Measurements from ENCODE around the gene SLC7A14.
A peak's percentile ranks its signal among the peaks of the same experiment; 100 is the strongest.

Gene SLC7A14

DNA sequence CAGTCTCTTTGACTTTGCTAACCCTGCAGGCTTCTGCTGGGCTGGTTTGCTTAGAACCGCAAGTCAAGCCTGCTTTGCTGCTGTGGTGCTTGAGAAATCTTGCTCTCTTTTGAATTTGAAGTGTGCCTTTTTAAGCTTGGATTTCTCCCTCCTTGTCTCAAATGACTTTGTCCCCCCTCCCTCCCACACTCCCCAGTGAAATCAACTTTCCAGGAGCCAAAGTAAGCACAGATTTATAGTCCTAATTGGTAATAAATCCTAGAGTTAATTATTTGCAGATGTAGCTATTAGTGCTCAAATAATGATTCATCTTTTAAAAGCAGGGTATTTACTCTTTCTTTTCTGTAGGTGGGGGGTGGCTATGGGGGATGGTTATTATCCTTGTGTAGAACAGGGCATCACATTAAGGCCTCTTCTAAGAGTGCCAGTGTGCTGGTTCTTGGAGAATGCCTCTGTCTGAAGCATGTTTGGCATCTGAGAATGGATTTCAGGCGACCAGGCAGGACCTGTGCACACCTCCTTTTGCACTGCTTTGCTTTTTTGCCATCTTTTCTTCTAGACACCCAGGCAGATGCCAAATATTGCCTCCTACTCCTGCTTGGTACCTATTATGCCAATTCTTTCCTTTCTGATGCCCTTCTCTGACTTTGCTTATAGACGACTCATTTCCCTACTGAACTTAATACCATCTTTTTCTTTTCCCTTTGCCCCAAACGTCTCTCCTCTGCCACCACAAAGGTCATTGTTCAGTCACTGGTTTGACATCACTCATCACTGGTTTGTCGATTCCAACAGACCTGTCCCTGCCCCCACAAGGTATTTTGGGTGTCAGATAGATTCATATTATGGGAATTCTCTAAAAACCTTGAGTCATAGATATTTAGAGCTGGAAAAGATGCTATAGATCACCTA lies 116.5 kb downstream of the SLC7A14 start:
- DNase-seq = no peak

DNA sequence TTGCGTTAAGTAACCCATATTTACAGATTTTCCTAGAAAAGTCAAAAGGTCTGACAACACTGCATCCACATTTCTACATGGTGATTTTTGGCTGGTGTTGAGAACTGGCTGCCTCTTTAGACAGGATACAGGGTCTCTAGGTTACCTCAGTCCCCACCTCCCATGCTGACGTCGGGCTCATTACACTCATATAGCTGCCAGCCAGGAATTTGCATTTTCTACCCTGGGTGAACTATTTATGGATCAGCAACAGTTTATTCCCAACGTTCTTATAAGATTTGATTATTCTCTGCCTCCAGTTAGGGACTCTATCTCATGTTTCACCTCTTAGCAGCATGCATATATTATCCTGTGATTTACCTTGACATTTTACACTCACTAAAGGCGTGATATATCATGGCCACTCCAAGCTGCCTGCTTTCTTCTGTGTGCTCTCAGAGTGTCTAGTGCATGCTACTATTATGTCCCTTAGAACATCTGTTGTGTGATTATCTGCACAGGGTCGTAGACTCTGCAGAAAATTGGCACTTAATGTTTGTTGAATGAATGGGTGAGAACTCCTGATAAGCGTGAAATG lies 118.2 kb downstream of the SLC7A14 start:
- DNase-seq = no peak

DNA sequence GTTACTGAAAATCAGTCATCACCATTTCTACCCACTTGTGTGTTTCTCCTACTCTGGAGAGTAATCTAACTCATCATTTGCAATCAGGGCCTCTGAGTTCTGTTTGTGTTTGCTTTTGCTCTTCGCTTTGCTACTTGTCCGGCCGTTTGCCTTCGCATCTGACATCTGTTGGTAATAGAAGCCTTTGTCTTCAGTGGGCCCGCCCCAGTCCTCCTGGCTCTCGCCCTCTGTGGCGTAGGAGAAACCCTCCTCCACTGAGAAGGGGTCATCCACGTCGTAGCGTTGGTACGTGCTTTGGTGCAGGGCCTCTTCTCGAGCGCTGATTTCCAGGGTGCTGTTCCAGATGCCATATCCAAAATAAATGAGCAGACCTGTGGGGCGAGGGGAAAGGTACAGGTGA lies 118.9 kb downstream of the SLC7A14 start:
- DNase-seq = no peak

DNA sequence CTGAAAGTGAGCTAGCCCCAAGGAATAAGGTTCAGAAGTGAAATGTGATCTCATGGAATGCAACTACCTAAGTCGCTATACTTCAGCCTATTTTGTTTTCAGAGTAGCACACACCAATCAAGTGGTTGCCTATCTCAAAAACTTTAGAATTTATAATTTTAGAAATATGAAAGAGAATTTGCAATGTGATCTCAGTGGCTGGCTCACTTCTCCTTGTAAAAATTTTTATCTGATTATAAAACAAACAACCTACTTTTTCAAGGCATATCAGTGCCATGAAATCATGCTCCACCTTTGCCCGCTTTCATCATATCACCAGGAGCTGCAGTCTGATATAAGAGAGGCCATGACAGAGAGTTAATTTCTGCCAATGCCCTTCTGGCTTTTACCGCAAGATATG lies 119.9 kb downstream of the SLC7A14 start:
- DNase-seq = no peak

DNA sequence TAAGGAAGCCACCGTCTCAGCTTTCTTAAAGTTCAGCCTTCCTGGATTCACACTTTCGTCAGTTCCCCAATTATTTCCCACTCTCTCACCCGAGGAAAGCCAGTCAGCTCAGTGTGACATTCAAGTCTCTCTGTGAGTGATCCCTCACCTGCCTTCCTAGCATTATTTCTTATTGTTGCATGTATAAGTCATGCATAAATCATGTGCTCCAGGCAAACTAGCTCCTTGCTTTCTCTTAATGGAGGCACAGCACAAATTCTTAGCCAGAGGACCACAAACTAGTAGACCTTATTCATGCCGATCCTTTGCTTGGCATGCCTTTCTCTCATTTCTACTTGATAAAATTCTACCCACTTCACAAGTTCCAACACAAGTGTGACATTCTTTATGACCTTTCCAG lies 122.9 kb downstream of the SLC7A14 start:
- DNase-seq = no peak

DNA sequence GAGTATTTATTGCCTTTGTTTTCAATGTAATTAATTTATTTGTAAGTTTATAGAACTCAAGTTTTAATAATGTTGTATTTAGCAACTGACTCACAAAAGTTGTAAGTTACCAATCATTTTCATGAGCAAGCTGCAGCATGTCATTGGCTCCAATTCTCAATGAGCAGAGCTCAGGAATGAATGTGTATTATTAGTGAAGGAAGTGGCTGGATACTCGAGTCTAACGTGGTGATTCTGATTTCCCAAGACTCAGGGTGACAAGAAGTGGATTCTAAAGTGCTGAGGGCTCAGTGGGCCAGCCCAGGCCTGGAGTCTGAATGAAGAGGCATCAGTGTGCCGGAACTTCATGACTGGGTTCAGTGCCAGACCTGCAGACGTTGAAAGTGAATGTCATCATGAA lies 127.6 kb downstream of the SLC7A14 start:
- no peak for DNase-seq

DNA sequence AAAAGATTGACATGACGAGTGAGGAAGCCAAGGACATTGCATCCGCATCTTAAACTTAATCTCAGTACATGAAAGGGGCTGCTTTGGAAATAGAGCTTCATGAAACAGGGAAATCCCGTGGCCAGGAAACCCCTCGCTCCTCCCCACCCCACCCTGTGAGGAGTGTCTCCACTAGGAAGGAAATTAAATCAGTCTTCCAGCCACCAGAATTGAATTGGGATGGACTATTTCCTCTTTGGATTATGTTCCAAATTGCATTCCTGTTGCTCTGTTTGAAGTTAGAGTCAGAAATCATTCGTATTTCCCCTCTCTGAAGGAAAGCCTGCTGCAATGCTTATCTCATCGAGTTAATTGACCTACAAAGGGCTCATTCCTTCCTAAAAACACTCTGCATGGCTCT lies 131.4 kb downstream of the SLC7A14 start:
- no peak for DNase-seq

DNA sequence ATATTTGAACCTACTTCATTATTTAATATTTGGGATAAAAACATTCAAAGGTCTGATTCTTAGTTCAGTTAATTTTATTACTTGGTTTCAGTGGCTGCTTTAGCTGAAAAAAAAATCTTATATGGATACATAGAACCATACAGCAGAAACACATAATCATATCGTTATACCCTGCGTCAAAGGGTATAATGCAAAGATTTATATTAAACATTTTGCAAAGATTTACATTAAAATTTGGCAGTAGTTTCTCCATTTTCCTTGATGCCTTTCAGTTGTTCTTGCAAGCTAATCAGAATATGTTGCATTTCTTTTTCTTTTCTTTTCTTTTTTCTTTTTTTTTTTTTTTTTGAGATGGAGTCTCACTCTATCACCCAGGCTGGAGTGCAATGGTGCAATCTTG lies 135.8 kb downstream of the SLC7A14 start:
- no peak for DNase-seq

DNA sequence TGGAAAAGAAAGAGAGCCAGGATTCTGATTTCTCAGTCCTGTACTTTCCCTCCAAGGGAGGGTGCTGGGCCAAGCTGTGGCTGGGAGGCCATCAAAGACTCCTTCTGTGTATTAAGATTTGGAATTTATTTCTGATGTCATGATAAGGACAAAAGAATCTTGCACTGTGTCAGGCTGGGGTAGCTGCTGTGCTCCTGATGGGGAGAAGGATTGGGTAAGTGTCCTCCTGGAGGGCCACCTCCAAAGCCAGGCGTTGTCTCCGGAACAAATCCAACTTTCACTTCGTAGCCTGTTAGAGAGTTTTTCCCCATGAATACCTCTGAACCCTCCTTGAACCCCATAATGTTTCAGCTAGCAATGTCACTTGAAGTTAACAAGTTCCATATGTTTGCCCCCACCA lies 137.3 kb downstream of the SLC7A14 start:
- DNase-seq = no peak

DNA sequence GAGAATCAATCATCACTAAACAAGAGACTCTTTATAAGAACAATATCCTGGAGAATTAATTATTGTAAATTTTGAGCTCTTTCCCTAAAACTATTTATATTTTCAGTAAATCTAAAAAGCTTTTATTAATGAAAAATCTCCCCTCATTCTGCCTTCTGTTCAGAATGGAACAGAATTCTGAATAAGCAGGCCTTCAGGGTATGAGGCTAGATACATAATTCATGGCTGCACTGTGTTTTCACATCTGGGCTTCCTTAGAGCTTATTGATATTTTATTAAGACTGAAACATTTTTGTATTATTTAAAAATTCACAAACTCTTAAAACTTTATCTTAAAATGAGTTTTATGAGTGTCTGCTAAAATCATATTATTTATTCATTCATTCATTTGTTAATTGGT lies 142.4 kb downstream of the SLC7A14 start:
- DNase-seq = no peak

DNA sequence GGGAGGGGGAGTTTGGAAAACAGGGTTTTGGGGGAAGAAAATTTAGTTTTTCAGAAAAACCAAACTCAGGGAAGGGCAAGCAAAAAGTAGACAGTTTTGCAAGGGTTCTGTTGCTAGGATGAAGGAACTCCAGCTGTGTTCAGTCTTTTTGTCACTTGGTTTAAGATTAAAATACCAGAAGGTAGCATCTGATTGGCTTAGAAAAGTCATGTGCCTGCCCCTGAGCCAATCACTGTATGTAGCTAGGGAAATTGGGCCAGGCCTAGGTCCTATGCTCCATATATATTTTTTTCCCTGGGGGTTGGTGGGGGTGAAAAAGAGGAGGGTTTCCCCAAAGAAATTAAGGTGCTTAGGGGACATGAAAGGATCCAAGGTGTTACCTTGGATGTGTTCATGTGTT lies 142.9 kb downstream of the SLC7A14 start:
- DNase-seq = no peak

DNA sequence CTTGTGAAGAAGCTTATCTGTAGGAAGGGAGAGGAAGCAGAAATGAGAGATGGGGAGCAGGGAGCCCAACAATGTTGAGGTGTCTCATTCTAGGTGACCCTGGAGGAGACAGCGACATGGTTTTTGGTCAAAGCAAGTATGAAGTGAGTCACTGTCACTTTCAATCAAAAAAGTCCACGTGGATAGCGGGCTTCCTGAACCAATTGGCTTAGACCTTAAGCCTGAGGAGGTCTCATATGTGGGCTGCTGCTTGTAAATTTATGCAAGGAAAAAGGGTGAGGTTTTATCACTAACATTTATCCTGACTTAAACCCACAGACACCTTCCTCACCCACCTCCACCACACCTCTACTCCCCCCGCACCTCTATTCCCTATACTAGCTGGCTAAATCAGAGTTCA lies 144.5 kb downstream of the SLC7A14 start:
- DNase-seq = no peak

DNA sequence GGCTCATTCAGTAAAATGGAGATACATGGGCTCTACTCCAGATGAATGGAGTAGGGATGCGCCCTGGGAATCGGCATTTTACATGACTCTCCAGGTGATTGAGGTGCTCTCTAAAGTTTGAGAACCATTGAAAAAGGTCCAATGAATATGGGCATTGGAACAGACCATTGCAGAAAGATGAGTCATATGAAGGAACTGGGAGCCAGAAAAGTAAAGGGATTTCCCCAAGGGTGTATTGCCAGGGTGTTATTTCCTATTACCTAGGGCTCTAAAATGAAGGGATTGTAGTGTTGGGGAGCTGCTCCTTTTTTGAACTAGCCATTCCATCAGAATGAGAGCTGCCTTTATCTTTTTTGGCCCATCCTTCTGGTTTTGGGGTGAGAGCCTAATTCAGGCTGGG lies 145.5 kb downstream of the SLC7A14 start:
- no peak for DNase-seq

DNA sequence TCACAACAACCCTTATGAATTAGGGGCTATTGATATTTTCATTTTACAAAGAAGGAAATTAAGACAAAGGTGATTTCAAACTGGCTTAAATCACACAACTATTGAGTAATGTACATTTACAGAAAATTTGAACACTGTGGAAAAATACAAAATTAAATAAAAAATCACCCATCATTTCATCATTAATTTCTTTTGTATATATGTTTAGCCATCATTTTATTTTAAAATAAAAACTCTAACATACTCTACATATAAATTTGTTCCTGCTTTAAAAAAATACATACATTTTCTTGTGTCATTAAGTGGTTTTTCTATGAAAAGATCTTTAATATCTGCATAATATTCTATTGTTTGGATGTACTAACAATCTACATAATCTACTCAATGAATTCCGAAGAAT lies 147.0 kb downstream of the SLC7A14 start:
- no peak for DNase-seq

DNA sequence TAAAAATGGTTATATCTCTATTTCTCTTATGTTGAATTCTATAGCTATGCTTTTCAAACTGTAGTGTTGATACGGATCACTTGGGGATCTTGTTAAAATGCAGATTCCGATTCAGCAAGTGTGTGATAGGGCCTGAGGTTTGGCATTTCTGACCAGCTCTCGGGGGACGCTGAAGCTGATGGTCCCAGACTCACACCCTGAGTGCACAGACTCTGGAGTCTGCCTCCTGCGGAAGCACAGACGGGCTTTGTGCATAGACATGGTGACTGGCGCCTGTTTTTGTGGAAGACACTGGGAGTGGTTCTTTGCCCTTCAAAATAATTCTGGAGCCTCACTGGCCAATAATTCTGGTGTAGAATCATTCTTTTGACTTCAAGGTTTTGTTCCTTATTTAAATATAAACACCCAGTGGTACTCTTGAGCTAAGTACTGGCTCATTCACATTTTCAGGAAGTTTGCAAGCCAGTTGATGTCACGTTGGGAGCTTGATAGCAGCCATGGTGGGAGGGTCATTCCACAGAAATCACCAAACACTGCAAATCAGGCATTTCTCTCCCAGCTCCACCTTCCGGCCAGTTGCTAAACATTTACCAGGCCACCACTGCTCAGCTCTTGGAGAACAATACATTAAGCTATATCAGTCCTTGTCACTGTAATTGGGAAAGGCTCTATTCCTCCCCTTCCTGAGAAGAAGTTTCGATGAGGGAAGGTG lies 148.0 kb downstream of the SLC7A14 start:
- no peak for DNase-seq

DNA sequence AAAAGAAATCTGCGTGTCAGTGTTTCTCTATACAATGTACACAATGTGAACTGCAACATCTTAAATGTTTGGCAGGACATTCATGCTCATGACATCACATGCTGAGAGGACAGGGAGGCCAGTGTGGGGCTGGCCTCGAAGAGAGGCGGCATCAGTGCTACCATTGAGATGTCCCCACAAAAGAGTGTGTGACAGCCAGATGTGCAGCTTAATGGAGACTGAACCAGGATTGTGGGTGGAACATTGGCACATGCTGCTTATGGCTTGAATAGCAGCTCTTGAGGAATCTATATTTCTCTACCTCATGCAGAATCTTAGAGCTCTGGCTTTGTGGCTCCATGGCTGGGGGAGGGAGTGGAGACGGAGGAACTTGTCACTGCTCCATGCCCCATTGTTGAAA lies 148.7 kb downstream of the SLC7A14 start:
- DNase-seq = no peak

DNA sequence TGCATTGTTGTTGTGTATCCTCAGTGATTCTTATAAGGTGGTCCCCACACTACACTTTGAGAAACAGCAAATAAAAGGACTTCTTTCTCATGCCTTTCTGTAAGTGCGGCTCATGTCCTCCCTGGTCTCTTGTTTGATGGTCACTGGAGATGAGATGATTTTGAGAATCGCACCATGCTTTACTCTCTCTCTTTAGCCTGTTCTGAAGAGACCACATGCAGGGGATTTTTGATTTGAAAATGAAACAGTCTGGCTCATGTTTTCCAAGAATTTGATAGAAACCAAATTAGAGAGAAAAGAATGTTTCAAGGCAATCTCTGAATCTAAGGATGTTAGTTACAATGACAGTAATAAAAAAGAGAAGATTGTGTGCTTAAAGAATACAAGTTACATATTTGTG lies 149.2 kb downstream of the SLC7A14 start:
- DNase-seq = no peak

DNA sequence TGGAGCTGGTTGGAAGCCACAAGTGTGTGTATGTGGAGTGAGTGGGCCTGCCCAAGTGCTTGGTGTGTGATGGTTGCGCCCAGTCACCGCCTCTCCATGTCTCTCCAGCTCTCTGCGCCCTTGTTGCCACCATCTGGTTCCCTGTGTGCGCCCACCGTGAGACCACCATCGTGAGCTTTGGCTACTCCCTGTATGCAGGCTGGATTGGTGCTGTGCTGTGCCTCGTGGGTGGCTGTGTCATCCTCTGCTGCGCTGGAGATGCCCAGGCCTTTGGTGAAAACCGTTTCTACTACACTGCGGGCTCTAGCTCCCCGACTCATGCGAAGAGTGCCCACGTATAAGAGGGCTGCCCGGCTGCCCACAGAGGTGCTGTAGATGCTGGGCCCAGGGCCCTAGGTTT lies 153.5 kb downstream of the SLC7A14 start:
- no peak for DNase-seq

DNA sequence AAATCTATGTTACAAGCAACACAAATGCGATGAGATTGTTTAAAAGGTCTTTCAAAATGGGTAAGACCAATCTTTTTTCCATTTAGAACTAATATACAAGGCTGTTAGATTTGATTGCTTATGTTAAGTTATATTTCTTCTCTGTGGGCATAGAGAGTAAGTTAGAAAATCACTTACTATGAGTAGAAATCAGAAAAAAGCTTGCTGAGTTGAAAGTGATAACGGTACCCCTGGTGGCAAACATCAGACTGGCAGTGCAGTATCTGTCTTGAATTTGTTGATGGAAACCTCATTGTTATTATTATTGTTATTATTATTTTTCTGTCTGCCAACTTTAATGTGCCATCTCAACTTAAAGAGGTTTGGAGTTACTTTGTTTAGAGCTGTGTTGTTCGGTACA lies 154.8 kb downstream of the SLC7A14 start:
- no peak for DNase-seq

DNA sequence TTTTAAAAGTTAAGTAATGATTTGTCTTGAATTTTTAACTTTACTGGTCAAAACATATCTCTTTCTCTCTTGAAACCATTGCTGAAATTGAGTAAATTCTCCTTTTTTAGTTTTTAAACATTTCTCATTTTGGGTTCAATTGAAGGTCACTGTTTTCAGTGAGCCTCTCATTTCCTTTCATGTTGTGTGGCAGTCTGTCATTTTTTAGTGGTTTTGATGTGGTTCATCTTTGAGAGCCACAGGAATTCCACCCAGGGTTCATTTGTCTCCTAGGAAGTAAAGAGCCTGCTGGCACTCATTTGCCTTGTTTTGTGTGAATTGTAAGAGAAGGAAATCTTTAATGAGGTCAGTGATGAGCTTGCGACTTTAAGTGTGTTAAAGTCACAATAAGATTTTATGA lies 156.8 kb downstream of the SLC7A14 start:
- DNase-seq = no peak

DNA sequence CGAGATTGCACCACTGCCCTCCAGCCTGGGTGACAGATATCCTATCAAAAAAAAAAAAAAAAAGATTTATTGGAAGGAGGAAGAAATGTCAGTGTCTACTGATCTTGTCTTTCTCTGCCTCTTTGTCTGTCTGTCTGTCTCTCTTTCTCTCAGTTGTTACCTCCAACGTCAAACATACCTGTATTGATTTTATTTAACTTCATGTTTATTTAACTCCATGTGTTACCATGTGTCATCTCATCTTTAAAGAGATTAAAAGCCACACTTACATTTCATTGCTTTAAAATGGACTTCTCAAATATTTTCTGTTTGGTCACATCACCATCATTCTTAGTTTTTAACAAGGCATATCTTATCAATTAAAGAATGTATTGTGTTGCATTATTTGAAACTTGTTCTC lies 157.8 kb downstream of the SLC7A14 start:
- no peak for DNase-seq

DNA sequence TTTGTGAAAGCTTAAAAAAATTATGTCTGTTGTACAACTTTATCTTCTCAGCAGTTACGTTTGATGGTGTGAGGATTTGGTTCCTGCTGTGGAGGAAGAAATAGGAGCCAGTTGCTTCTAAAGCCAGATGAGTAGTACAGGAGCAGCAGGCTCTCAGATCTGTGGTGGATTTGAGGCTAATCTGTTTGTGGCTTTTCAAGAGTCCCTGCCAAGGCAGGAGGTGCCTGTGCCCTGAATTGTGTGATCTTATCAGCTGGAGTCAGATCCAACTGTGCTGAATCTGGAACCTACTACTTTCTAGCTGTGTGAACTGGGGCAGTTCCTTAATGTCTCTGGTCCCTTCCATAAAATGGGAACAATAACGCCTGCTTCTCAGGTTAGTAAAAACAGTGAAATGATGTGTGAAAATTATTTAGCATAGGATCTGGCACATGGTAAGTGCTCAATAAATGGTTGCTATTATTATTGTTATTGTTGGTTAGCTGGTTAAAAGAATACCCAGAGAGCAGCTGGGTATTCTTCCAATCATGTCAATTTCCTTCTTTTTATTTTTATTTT lies 159.6 kb downstream of the SLC7A14 start:
- DNase-seq = peak in 1 of 5 experiments; percentile 43

DNA sequence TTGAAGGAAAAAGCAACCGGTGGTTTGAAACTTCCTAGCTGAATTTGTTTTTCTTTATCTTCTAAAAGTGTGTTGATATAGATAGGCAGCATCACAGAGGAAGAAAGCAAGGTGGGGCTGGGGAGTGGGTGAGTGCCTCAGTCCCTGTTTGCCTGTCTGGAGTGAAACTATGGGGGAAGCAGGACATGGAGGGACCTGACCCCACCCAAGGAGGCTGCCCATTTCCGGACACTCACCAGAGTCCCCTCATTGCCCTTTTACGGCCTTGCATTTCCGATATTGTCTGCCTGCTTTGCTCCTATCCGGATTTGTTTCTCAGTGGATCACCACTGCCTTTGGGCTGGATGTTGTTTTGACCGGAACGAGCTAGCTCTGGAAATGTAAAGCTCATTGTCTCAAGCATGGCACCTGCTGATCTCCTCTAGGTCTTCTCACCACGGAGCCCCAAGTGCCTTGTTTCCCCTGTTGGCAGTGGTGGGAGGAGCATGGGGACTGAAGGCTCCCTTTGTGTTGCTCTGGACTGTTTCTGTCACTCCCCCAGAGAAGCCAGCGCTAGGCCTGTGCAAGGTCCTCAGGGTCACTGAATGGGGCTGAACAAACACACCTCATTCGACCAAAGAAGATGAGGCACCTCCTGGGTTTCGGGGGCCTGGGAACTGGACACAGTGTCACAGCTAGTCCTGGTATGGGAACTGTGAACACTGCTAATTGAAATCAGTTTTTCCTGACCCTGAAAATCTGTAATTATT lies 160.2 kb downstream of the SLC7A14 start:
- no peak for DNase-seq

Data from T-helper 2 cell (primary cell).